SK-N-SH (cell line): ENCODE data around the gene IL15. TPM values are rescaled to one million over a fixed set of nuclear protein-coding genes. Genes with fewer than 3 reads are reported as not detected.

Experiments used
- CTCF ChIA-PET: fragments of 300-600, 350-600 bp; formaldehyde crosslinking; extraction: SDS; loops from one replicate; lab custom pipeline; 2021; lab: Yijun Ruan, JAX
- POLR2A ChIA-PET: fragments of 350-600 bp; sonication (Branson Sonifier 250); formaldehyde crosslinking; extraction: SDS; loops from one replicate; lab custom pipeline; 2020; ENCODE audit warnings: antibody characterized with exemption, inconsistent platforms; lab: Yijun Ruan, JAX
- DNase-seq: peaks from one replicate; pipeline ENCODE4 v3.0.0; 2012
- H2AFZ ChIP-seq: fragments of 200-600 bp; sonication (generic); 2 replicates; pipeline ENCODE4 v1.8.1; 2016; ENCODE audit warnings: antibody characterized with exemption, mild to moderate bottlenecking, low read depth
- H3F3A ChIP-seq: fragments of 200-600 bp; sonication (generic); replicated peaks from 2 replicates; pipeline ENCODE3; 2016; ENCODE audit warnings: antibody characterized with exemption, mild to moderate bottlenecking; ENCODE audit not compliant: insufficient read depth
- H3K27ac ChIP-seq, 2 experiments: fragments of 200-500 bp in 1 of 2; fragments of 200-600 bp in 1 of 2; sonication (Bioruptor generic) in 1 of 2; sonication (generic), shearing (Covaris generic) in 1 of 2; 2 replicates each; pipeline versions ENCODE4 v1.5.1 to v1.6.1; 2014 to 2016; ENCODE audit warnings: low read depth in 2 of 2, inconsistent platforms in 1 of 2, low read length in 1 of 2, mild to moderate bottlenecking in 1 of 2, mixed read lengths in 1 of 2
- H3K27me3 ChIP-seq: fragments of 200-600 bp; sonication (generic), shearing (Covaris generic); 2 replicates; pipeline ENCODE4 v1.6.1; 2016; ENCODE audit warnings: mixed run types; ENCODE audit not compliant: insufficient read depth
- H3K36me3 ChIP-seq, 2 experiments: fragments of 200-500 bp in 1 of 2; fragments of 200-600 bp in 1 of 2; sonication (Bioruptor generic) in 1 of 2; sonication (generic) in 1 of 2; replicated peaks in 1 of 2; 2 replicates each; pipeline versions ENCODE3 to v1.5.1; 2014 to 2016; ENCODE audit warnings: low read length in 1 of 2, mild to moderate bottlenecking in 1 of 2; ENCODE audit not compliant: insufficient read depth in 2 of 2, control insufficient read depth in 1 of 2
- H3K4me1 ChIP-seq, 2 experiments: fragments of 200-500 bp in 1 of 2; fragments of 200-600 bp in 1 of 2; sonication (Bioruptor generic) in 1 of 2; sonication (generic), shearing (Covaris generic) in 1 of 2; 2 replicates each; pipeline versions ENCODE4 v1.5.1 to v1.6.1; 2014 to 2016; ENCODE audit warnings: low read depth in 1 of 2, low read length in 1 of 2, mixed run types in 1 of 2; ENCODE audit not compliant: insufficient read depth in 2 of 2, control insufficient read depth in 1 of 2
- H3K4me2 ChIP-seq: fragments of 200-600 bp; sonication (generic), shearing (Covaris generic); 2 replicates; pipeline ENCODE4 v1.6.1; 2017; ENCODE audit warnings: mixed run types
- H3K4me3 ChIP-seq, 2 experiments: fragments of 200-500 bp in 1 of 2; fragments of 200-600 bp in 1 of 2; sonication (Bioruptor generic) in 1 of 2; sonication (generic), shearing (Covaris generic) in 1 of 2; 2 replicates each; pipeline versions ENCODE4 v1.5.1 to v1.8.1; 2014 to 2016; ENCODE audit warnings: low read depth in 2 of 2, inconsistent platforms in 1 of 2, low read length in 1 of 2, mild to moderate bottlenecking in 1 of 2, mixed read lengths in 1 of 2, moderate library complexity in 1 of 2
- H3K79me2 ChIP-seq: fragments of 200-600 bp; sonication (generic); 2 replicates; pipeline ENCODE4 v1.8.1; 2017; ENCODE audit warnings: mild to moderate bottlenecking; ENCODE audit not compliant: insufficient read depth
- H3K9ac ChIP-seq: fragments of 200-600 bp; sonication (generic); 2 replicates; pipeline ENCODE4 v1.6.1; 2017; ENCODE audit warnings: mixed run types
- H3K9me2 ChIP-seq: fragments of 200-600 bp; sonication (generic); 2 replicates; pipeline ENCODE4 v1.6.1; 2017; ENCODE audit warnings: mixed run types
- H3K9me3 ChIP-seq: fragments of 200-600 bp; sonication (generic); 2 replicates; pipeline ENCODE4 v1.6.1; 2017; ENCODE audit warnings: mixed run types, mild to moderate bottlenecking, moderate library complexity
- H4K20me1 ChIP-seq: fragments of 200-600 bp; sonication (generic); 2 replicates; pipeline ENCODE4 v1.6.1; 2017; ENCODE audit warnings: mild to moderate bottlenecking, mixed run types; ENCODE audit not compliant: insufficient read depth
- ELF1 ChIP-seq: IDR thresholded peaks from 2 replicates; pipeline ENCODE4 v1.4.0; 2012
- EP300 ChIP-seq, 2 experiments: IDR thresholded peaks; 2 replicates each; pipeline versions ENCODE4 v1.4.0 to v1.6.1; 2012; ENCODE audit warnings: borderline replicate concordance in 1 of 2, low read depth in 1 of 2, low read length in 1 of 2
- EZH2phosphoT487 ChIP-seq: fragments of 200-600 bp; sonication (generic); IDR thresholded peaks from 2 replicates; pipeline ENCODE4 v1.6.1; 2017; ENCODE audit warnings: low read depth, mixed run types, mild to moderate bottlenecking, antibody characterized with exemption, moderate library complexity, borderline replicate concordance
- FOSL2 ChIP-seq: IDR thresholded peaks from 2 replicates; pipeline ENCODE4 v1.4.0; 2012; ENCODE audit warnings: low read depth, mild to moderate bottlenecking, moderate library complexity, borderline replicate concordance
- FOXJ3 ChIP-seq: sonication (generic); formaldehyde crosslinking; IDR thresholded peaks from 2 replicates; pipeline ENCODE4 v1.5.1; 2020; ENCODE audit warnings: mild to moderate bottlenecking, missing genetic modification reagents
- MAX ChIP-seq: IDR thresholded peaks from 2 replicates; pipeline ENCODE4 v1.4.0; 2012; ENCODE audit warnings: low read depth
- NFIC ChIP-seq: IDR thresholded peaks from 2 replicates; pipeline ENCODE4 v1.4.0; 2012; ENCODE audit warnings: borderline replicate concordance
- RCOR1 ChIP-seq: fragments of 150-350 bp; IDR thresholded peaks from 2 replicates; pipeline ENCODE4 v1.6.1; 2017; ENCODE audit warnings: antibody characterized with exemption, low read length
- REST ChIP-seq: IDR thresholded peaks from 2 replicates; pipeline ENCODE4 v1.6.1; 2012; ENCODE audit warnings: mild to moderate bottlenecking, low read depth, low read length, moderate library complexity
- SMC3 ChIP-seq: IDR thresholded peaks from 2 replicates; pipeline ENCODE4 v1.6.1; 2012; ENCODE audit warnings: low read depth, low read length, improper control_type of control experiment
- TCF12 ChIP-seq: IDR thresholded peaks from 2 replicates; pipeline ENCODE4 v1.4.0; 2012
- USF2 ChIP-seq: fragments of 150-350 bp; IDR thresholded peaks from 2 replicates; pipeline ENCODE4 v1.6.1; 2017; ENCODE audit warnings: antibody characterized with exemption, low read length, low read depth, borderline replicate concordance
- WGBS: methylation state at CpG from one replicate; pipeline ENCODE4 v1.1.6; 2017; ENCODE audit warnings: low lambda C conversion rate; 5-methylcytosine and 5-hydroxymethylcytosine counted together
- polyA plus RNA-seq, 3 experiments: library from polyadenylated mRNA; depleted of rRNA; stranded (reverse); fragments of >200 nt; gene quantifications; 2 replicates each; pipeline ENCODE4 v1.2.3, GENCODE V29; 2012

Gene IL15
- polyA plus RNA-seq, 1 of the 3 experiments (the other 2 are of a cell fraction), result 3.7 TPM

GRCh38 chr4:141675384-141675783 lies 39.0 kb downstream of the IL15 start:
- H3K9ac ChIP-seq, result no peak overlapping the region
- ChIA-PET POLR2A (no interaction called here), CTCF (no interaction called here)
- H4K20me1 ChIP-seq, result no peaks in the 10 kb centered on the region
- no peaks in the 10 kb centered on the region for H3K36me3 ChIP-seq
- H3F3A ChIP-seq, result peaks cover 5% of the 10 kb centered on the region
- no peak for DNase-seq
- no peaks in the 10 kb centered on the region; a peak in 1 of 4 replicates for H3K4me1 ChIP-seq
- no peak overlapping the region for H2AFZ ChIP-seq
- WGBS, result 94% methylated on average over 2 of the region's 2 CpGs
- H3K27ac ChIP-seq, result no peak overlapping the region
- H3K4me3 ChIP-seq, result no peak overlapping the region
- H3K79me2 ChIP-seq, result 0 out of 2 replicates have a peak, but pooled peaks cover 2% of the 10 kb centered on the region
- TF ChIP-seq EP300 (IDR thresholded peaks at IDR 0.05; ENCODE audit: borderline replicate concordance in 1 of 2, low read depth in 1 of 2, low read length in 1 of 2) (no peak), EZH2phosphoT487 (no peak), TCF12 (no peak)
- no peaks in the 10 kb centered on the region for H3K9me2 ChIP-seq
- H3K9me3 ChIP-seq, result no peaks in the 10 kb centered on the region
- H3K4me2 ChIP-seq, result no peak overlapping the region
- H3K27me3 ChIP-seq, result no peaks in the 10 kb centered on the region

- TF ChIP-seq FOXJ3 (CRISPR knock-in tag) (no peak), SMC3 (no peak), NFIC (no peak), USF2 (no peak), EZH2phosphoT487 (no peak), RCOR1 (no peak), REST (no peak), ELF1 (no peak), MAX (no peak), FOSL2 (no peak)
- H2AFZ ChIP-seq, result no peak overlapping the region
- H3K4me2 ChIP-seq, result no peak overlapping the region
- peaks cover 5% of the 10 kb centered on the region for H3F3A ChIP-seq
- DNase-seq, result no peak
- no peaks in the 10 kb centered on the region for H3K9me3 ChIP-seq
- no peak overlapping the region for H3K27ac ChIP-seq
- no peaks in the 10 kb centered on the region for H3K9me2 ChIP-seq
- H3K9ac ChIP-seq, result no peak overlapping the region
- H4K20me1 ChIP-seq, result no peaks in the 10 kb centered on the region
- no peaks in the 10 kb centered on the region for H3K27me3 ChIP-seq
- ChIA-PET POLR2A (no interaction called here), CTCF (no interaction called here)
- 0 out of 2 replicates have a peak, but pooled peaks cover 2% of the 10 kb centered on the region for H3K79me2 ChIP-seq
- no peak overlapping the region for H3K4me3 ChIP-seq
- WGBS, result 57% methylated on average over 3 of the region's 3 CpGs
- no peaks in the 10 kb centered on the region for H3K36me3 ChIP-seq
- H3K4me1 ChIP-seq, result no peaks in the 10 kb centered on the region; a peak in 1 of 4 replicates
Observed at GRCh38 chr4:141676087-141676670, 39.8 kb downstream of the IL15 start.
